Activated T-cell treated with anti-CD3 and anti-CD28 coated beads, Interleukin-2, amount 50 U/mL, for 1 hour (primary cell): ENCODE results near the gene NOL12.

Experiments used
- DNase-seq: peaks from one replicate; pipeline ENCODE4 v3.0.0-alpha.2; 2020

NOL12 gene

DNA sequence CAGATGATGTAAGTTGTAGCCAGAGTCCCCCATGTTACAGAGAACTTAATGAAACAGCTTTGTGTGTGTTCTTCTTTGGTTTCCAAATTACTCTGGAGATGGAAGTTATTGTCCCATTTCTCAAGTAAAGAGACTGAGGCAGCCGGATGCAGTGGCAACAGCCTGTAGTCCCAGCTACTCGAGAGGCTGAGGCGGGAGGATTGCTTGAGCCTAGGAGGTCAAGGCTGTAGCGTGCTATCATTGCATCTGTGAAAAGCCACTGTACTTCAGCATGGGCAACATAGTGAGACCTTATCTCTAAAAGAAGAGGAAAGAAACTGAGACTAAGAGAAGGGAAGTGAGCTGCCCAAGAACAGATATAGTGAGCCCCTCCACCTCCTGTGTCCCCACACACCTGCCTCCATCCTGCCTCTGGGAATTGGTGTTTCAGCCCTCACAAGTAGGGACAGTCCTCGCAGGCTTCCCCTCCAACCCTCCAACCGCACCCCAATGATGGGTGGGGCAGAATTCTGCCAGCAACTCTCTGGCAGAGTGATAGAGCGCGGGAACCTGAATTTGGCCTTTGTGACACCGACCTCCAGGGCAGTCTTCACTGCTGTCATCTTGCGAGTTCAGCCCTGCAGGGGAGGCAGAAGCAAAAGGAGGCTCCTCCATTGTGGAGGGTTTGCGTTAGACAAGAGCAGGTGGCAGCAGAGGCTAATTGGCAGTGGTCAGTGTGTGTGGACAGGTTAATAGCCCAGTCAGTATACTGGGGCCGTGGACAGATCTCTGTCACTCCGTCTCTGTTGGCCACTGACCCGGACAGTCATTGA is 26.0 kb upstream of the NOL12 start:
- no peak for DNase-seq

GRCh38 chr22:37660709-37661045 is 25.5 kb upstream of the NOL12 start:
- no peak for DNase-seq

DNA sequence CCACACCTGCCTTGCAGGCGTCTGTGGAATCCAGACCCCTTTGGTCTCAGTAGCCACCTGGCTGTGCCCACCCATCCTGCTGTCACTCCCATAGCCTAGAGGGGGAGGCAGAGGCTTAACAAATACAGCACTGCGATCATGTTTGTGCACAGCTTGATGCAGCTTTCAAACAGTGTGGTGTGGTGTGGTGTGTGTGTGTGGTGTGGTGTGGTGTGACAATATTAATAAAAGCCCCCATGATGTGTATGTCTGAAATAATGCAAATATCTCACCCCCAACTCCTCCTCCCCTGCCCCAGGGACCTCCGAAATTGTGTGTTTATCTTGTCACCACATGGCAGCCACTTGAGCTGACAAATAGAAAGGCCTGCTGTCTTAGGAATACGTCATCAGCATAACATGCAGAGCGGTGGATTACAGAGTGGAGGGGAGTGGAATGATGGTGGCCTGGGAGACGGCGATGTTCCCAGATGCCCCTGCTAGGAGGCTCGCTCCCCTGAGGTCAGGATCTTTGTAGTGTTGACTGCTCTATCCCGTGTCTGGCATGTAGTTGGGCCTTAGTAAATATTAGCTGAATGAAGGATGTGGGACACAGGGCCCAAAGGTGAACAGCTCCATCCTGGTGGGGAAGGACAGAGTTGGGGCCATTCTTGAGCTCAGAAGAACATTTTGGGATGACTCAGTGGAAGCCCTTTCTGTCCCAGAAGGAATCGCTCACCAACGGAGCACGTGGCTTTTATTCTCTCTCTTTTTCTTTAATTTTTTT is 24.8 kb upstream of the NOL12 start:
- DNase-seq: peak; percentile 40

- no peak for DNase-seq
Measured at GRCh38 chr22:37662039-37662438, 24.1 kb upstream of the NOL12 start.

DNA sequence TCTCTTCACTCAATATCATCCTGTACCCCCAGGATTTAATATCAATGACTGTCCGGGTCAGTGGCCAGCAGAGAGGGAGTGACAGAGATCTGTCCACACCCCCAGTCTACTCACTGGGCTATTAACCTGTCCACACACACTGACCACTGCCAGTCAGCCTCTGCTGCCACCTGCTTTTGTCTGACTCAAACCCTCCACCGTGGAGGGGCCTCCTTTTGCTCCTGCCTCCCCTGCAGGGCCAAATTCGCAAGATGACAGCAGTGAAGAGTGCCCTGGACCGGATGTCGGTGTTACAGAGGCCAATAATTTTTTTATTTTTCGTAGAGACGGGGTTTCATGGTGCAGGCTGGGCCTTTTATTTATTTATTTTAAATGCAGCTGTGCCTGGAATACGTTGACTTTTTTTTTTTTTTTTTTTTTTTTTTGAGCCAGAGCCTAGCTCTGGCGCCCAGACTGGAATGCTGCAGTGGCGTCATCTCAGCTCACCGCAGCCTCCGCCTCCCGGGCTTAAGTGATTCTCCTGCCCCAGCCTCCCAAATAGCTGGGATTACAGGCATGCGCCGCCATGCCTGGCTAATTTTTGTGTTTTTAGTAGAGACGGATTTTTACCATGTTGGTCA is 22.5 kb upstream of the NOL12 start:
- no peak for DNase-seq

- DNase-seq: no peak
Measured at GRCh38 chr22:37664249-37665101, 21.7 kb upstream of the NOL12 start.

DNA sequence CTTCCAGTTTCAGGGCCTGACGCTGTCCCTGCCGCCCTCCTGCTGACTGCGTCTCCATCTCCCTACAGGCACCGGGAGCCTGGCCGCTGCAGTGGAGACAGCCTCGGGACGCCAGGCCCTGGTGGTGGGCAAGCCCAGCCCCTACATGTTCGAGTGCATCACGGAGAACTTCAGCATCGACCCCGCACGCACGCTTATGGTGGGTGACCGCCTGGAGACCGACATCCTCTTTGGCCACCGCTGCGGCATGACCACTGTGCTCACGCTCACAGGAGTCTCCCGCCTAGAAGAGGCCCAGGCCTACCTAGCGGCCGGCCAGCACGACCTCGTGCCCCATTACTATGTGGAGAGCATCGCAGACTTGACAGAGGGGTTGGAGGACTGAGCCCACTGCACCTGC is 20.7 kb upstream of the NOL12 start:
- no peak for DNase-seq

GRCh38 chr22:37669586-37669985 is 16.6 kb upstream of the NOL12 start:
- no peak for DNase-seq

GRCh38 chr22:37672206-37672919 is 13.8 kb upstream of the NOL12 start:
- peak; percentile 39 for DNase-seq

- no peak for DNase-seq
Measured at GRCh38 chr22:37672920-37673455, 13.2 kb upstream of the NOL12 start.

DNA sequence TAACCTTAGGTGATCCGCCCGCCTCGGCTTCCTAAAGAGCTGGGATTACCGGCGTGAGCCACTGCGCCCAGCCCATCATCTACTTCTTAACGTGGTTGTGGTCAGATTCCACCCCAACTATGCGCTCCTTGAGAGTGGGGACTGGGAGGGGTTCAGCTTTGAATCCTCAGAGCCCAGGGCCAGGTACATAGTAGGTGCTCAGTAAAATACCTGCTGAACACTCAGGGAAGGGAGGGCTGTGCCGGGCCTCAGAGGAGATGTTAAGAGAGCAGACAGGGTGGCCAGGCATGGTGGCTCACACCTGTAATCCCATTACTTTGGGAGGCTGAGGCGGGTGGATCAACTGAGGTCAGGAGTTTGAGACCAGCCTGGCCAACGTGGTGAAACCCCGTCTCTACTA is 11.9 kb upstream of the NOL12 start:
- DNase-seq: no peak

- DNase-seq: peak; percentile 64
Measured at GRCh38 chr22:37674951-37675929, 10.9 kb upstream of the NOL12 start, which contains the start of gene LGALS1. Gene LGALS1, plus strand, starts transcription at chr22:37675636. Its CDS starts 67 bp downstream, at chr22:37675703.

- DNase-seq: peak; percentile 49
Measured at GRCh38 chr22:37675930-37676735, 10.0 kb upstream of the NOL12 start.

GRCh38 chr22:37676736-37677492 is 9.2 kb upstream of the NOL12 start:
- peak; percentile 96 for DNase-seq

DNA sequence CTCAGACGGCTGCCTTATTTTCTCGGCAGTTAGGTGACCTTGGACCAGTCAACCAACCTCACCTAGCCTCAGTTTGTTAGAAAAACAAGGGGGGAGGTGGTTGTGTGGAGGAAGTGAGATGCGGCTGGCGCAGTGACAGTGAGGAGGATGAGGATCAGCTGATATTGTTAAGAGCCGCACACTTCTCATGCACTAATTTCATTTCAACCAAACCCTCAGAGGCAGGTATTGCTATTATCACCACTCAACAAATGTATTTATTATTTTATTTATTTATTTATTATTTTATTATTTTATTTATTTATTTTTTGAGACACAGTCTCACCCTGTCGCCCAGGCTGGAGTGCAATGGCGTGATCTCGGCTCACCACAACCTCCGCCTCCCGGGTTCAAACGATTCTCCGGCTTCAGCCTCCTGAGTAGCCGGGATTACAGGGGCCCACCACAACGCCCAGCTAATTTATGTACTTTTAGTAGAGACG is 8.6 kb upstream of the NOL12 start:
- DNase-seq: no peak

- DNase-seq: no peak
Measured at GRCh38 chr22:37678372-37678771, 7.8 kb upstream of the NOL12 start.

DNA sequence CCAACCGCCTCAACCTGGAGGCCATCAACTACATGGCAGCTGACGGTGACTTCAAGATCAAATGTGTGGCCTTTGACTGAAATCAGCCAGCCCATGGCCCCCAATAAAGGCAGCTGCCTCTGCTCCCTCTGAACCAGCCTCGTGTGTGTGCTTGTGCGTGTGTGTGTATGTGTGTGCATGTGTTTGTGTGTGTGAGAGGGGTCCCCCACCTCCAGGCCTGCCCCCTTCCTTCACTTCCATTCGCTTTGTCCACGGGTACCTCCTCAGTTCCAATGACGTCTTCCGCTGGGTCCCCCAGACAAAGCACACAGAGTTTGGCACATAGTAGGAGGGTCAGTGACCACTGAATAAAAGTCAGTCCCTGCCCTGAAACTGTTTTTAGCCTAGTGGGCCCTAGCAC is 6.5 kb upstream of the NOL12 start:
- DNase-seq: no peak

DNA sequence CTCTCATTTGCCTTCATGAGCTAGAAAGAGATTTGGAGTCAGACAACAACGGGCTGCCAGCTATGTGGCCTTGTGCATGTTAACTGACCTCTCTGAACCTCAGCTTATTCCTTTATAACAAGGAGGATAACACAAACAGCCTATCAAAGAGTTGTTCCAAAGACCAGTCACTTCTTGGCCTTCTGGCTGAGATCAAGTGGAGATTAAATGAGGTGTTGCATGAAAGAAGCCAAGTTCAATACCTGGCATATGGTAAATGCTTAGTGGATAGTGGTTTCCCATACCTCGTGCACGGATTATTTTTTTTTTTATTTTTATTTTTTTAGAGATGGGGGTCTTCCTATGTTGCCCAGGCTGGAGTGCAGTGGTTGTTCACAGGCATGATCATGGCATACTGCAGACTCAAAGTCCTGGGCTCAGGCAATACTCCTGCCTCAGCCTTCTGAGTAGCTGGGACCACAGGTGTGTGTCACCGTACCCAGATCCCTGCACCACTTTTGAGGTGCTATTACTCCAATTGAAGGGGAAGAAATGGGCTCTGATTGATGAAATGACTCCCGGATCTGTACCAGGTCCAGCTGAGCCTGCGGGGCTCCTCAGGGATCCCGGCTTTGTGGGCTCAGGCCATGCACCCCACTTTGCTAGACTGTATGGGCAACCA is 5.8 kb upstream of the NOL12 start:
- DNase-seq: no peak
